HG03039 (cell line): ENCODE results near the gene KNL1.
"Not testable (repeated sequence)": the region's sequence is repeated elsewhere in the genome, so short reads cannot be mapped to it uniquely, and the experiment has no call there.

ENCODE experiments used
- ATAC-seq: cut with Tn5 transposase; IDR thresholded peaks from one replicate; pipeline ENCODE4 v1.9.1; 2021; ENCODE audit warnings: mild to moderate bottlenecking, moderate library complexity; ENCODE audit not compliant: unreplicated experiment

KNL1 gene, protein sequence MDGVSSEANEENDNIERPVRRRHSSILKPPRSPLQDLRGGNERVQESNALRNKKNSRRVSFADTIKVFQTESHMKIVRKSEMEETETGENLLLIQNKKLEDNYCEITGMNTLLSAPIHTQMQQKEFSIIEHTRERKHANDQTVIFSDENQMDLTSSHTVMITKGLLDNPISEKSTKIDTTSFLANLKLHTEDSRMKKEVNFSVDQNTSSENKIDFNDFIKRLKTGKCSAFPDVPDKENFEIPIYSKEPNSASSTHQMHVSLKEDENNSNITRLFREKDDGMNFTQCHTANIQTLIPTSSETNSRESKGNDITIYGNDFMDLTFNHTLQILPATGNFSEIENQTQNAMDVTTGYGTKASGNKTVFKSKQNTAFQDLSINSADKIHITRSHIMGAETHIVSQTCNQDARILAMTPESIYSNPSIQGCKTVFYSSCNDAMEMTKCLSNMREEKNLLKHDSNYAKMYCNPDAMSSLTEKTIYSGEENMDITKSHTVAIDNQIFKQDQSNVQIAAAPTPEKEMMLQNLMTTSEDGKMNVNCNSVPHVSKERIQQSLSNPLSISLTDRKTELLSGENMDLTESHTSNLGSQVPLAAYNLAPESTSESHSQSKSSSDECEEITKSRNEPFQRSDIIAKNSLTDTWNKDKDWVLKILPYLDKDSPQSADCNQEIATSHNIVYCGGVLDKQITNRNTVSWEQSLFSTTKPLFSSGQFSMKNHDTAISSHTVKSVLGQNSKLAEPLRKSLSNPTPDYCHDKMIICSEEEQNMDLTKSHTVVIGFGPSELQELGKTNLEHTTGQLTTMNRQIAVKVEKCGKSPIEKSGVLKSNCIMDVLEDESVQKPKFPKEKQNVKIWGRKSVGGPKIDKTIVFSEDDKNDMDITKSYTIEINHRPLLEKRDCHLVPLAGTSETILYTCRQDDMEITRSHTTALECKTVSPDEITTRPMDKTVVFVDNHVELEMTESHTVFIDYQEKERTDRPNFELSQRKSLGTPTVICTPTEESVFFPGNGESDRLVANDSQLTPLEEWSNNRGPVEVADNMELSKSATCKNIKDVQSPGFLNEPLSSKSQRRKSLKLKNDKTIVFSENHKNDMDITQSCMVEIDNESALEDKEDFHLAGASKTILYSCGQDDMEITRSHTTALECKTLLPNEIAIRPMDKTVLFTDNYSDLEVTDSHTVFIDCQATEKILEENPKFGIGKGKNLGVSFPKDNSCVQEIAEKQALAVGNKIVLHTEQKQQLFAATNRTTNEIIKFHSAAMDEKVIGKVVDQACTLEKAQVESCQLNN (N-terminal part only)

GRCh38 chr15:40593588-40594428, at the start of gene KNL1:
Gene KNL1 (plus strand): TSS chr15:40594249. CDS start chr15:40602932, 8,683 bp downstream.
- peak; percentile 58 for ATAC-seq

DNA sequence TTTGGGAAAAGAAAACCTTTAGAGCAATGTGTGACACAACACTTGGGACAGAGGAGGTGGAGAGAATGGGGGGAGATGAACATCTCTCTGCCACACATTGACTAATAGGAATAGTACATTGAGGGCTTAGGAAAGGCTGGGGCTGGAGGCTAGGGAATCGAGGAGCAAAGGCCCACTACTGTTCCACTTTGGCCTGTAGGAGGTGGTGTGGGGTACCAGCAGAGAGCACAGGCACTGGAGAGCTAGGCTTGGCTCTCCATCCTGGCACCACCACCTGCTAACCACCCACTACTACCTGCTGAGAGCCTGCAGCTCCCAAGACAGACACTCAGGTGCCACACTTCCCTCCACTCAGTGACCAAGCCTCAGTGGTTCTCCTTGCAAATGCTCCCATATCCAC, 48.6 kb upstream of the KNL1 start:
- no peak for ATAC-seq

DNA sequence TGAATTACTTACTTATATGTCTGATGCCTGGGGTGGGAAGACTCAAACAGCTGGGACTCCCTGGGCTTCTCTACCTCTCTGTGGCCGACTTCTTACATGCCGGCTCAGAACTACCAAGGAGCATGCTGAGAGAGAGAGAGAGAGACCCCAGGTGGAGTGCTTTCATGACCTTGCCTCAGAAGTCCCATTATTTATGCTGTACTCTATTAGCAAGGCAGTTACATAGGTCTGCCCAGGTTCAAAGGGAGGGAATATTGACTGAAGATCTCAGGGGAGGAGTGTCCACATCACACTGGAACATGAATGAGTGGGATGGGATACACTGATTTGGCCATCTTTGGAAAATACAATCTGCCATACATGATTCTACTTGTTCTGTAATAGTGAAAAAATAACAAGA, 45.4 kb upstream of the KNL1 start:
- ATAC-seq, result no peak

- ATAC-seq, result no peak
Measured at GRCh38 chr15:40549894-40550293, 44.2 kb upstream of the KNL1 start.

- peak; percentile 44 for ATAC-seq
Measured at GRCh38 chr15:40550341-40551037, 43.6 kb upstream of the KNL1 start.

GRCh38 chr15:40554161-40554525, 39.9 kb upstream of the KNL1 start:
- no peak for ATAC-seq

DNA sequence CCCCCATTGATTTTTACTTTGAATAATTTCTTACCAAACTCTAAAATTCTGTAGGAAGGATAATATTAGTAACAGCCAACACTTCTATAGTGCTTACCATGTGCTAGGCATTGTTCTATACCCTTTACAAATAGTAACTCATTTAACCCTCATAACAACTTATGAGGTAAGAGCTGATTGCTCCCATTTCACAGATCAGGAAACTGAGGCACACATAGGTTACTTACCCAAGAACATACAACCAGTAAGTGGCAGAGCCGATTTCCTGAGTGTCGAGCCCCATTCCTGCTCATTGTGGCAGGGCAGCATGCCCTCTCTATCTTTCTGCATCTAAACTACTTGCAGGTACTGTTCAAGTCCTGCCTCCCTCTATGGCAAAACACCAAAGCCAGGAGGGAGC, 38.2 kb upstream of the KNL1 start:
- ATAC-seq, result no peak

DNA sequence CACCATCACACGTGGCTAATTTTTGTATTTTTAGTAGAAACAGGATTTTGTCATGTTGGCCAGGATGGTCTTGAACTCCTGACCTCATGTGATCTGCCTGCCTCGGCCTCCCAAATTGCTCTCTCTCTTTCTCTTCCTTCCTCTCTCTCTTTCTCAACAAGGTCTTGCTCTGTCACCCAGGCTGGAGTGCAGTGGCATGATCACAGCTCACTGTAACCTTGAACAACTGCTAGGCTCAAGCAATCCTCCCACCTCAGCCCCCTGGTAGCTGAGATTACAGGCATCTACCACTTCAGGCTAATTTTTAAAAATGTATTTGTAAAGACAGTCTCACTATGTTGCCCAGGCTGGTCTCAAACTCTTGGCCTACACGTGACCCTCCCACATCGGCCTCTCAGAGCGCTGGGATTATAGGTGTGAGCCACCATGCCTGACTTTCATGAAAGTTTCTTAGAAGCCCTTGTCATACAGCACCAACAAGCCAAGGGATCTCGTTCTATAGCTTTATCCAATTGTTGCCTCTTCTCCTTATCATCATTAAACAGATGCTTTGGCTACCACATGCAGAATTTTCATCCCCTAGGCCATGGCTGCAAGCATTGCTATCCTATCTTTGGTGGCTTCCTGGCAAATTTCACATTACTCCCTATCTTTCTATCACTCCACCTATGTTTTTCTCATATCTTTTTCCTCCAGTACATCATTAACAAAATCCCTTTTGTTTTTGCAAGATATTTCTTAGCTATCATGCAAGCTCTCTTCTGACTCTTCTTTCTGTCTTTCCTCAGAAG, 34.9 kb upstream of the KNL1 start:
- no peak for ATAC-seq

GRCh38 chr15:40562691-40563090, 31.4 kb upstream of the KNL1 start:
- ATAC-seq, result no peak

DNA sequence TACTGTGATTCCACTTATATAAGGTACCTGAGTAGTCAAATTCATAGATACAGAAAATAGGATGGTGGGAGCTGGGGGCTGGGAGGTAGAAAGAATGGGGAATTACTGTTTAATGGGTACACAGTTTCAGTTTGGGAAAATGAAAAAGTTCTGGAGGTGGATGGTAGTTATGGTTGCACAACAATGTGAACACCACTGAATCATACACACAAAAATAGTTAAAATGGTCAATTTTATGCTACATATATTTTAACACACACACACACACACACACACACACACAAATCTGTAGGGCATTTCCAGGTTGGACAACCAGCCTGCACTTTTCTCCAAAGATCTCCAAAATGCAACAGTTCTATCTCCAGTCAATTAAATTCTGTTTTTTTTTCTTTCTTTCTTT, 30.6 kb upstream of the KNL1 start:
- no peak for ATAC-seq

- peak; percentile 94 for ATAC-seq
Measured at GRCh38 chr15:40564591-40565332, 29.3 kb upstream of the KNL1 start, which contains the start of gene CCDC32. Gene CCDC32 (minus strand): TSS chr15:40565042. CDS start chr15:40563015, 2,027 bp downstream.

- ATAC-seq, result no peak
Measured at GRCh38 chr15:40565333-40566238, 28.5 kb upstream of the KNL1 start.

- no peak for ATAC-seq
Measured at GRCh38 chr15:40567111-40567510, 26.9 kb upstream of the KNL1 start.

- peak; percentile 44 for ATAC-seq
Measured at GRCh38 chr15:40569129-40569953, 24.7 kb upstream of the KNL1 start, which contains the start of gene RPUSD2. Gene RPUSD2 (plus strand): TSS chr15:40569299. CDS start chr15:40569338, 39 bp downstream.

- no peak for ATAC-seq
Measured at GRCh38 chr15:40575113-40575512, 18.9 kb upstream of the KNL1 start.

- ATAC-seq, result not testable (repeated sequence)
Measured at GRCh38 chr15:40576914-40577313, 17.1 kb upstream of the KNL1 start.
